Transverse colon (tissue), 4 donors: ENCODE data around the gene EGFL6. TPM values are rescaled to one million over a fixed set of nuclear protein-coding genes. Genes with fewer than 3 reads are reported as not detected.
"Not testable (repeated sequence)": the region's sequence is repeated elsewhere in the genome, so short reads cannot be mapped to it uniquely, and the experiment has no call there.

Experiments used
- DNase-seq: peaks from one replicate; pipeline ENCODE4 v3.0.0-alpha.2; 2019
- H3K27ac ChIP-seq, 4 donors: fragments of 200-600 bp; sonication (generic); 2 replicates each; pipeline ENCODE4 v1.5.1; 2016 to 2018; ENCODE audit warnings: inconsistent platforms in 4 of 4
- H3K27me3 ChIP-seq: fragments of 200-600 bp; sonication (generic); 2 replicates; pipeline ENCODE4 v1.5.1; 2017; ENCODE audit warnings: inconsistent platforms
- H3K36me3 ChIP-seq, 4 donors: fragments of 200-600 bp; sonication (generic); 2 replicates each; pipeline ENCODE4 v1.5.1; 2017 to 2019; ENCODE audit warnings: inconsistent platforms in 4 of 4
- H3K4me1 ChIP-seq, 4 donors: fragments of 200-600 bp; sonication (generic); 2 replicates each; pipeline ENCODE4 v1.5.1; 2017 to 2020; ENCODE audit warnings: inconsistent platforms in 4 of 4
- H3K4me3 ChIP-seq, 4 donors: fragments of 200-600 bp; sonication (generic); 1 replicate in 1 of 4; 2 replicates in 3 of 4; pipeline versions ENCODE4 v1.5.1 to v1.6.1; 2017 to 2019; ENCODE audit warnings: inconsistent platforms in 4 of 4
- H3K9me3 ChIP-seq, 2 donors: fragments of 200-600 bp; sonication (generic); 2 replicates each; pipeline ENCODE4 v1.5.1; 2017 to 2019; ENCODE audit warnings: inconsistent platforms in 2 of 2
- EP300 ChIP-seq: sonication (generic); formaldehyde crosslinking; IDR thresholded peaks from one replicate; pipeline ENCODE4 v1.6.1; 2017; ENCODE audit warnings: antibody characterized with exemption, low read depth
- POLR2A ChIP-seq: fragments of 450-650 bp; IDR thresholded peaks from one replicate; pipeline ENCODE4 v1.6.1; 2016; ENCODE audit warnings: antibody characterized with exemption, mild to moderate bottlenecking, moderate library complexity
- POLR2AphosphoS5 ChIP-seq, 3 donors: sonication (generic); formaldehyde crosslinking; IDR thresholded peaks; one replicate each; pipeline ENCODE4 v1.6.1; 2016; ENCODE audit warnings: antibody characterized with exemption in 3 of 3
- WGBS, 2 donors: methylation state at CpG; one replicate each; pipeline ENCODE4 v1.1.5; 2018; ENCODE audit warnings: low coverage in 1 of 2; 5-methylcytosine and 5-hydroxymethylcytosine counted together
- in situ Hi-C, 4 donors: fragments of 200-750 bp; cut with MboI; loops; one replicate each; pipeline versions ENCODE4 v1.15.0 to v1.15.1; 2017; ENCODE audit warnings: low sequenced_read_pairs in 3 of 4, low pct_ligation_motif_present in 1 of 4, low pct_unique_long_range_greater_than_20kb in 1 of 4
- intact Hi-C: fragments of 100-400 bp; cut with DNase I; formaldehyde crosslinking; loops from one replicate; pipeline ENCODE4 v1.15.1; 2023; ENCODE audit warnings: low total_unique reads
- total RNA-seq, 4 donors: library from RNA; depleted of rRNA; stranded (reverse); fragments of >200 nt; gene quantifications; one replicate each; pipeline ENCODE4 v1.1.0, GENCODE V29; 2016
- TF ChIP-seq, protein P1 (sequence below), 5 experiments: fragments of 200-600 bp in 3 of 5; fragments of 450-650 bp in 2 of 5; sonication (generic) in 3 of 5; IDR thresholded peaks; 1 replicate in 2 of 5; 2 replicates in 3 of 5; pipeline ENCODE4 v1.5.1; 2016 to 2017; ENCODE audit warnings: antibody characterized with exemption in 5 of 5, inconsistent platforms in 3 of 5, mild to moderate bottlenecking in 2 of 5, moderate library complexity in 1 of 5

Gene EGFL6
- total RNA-seq, 4 donors from 2014 or later, result not detected

DNA sequence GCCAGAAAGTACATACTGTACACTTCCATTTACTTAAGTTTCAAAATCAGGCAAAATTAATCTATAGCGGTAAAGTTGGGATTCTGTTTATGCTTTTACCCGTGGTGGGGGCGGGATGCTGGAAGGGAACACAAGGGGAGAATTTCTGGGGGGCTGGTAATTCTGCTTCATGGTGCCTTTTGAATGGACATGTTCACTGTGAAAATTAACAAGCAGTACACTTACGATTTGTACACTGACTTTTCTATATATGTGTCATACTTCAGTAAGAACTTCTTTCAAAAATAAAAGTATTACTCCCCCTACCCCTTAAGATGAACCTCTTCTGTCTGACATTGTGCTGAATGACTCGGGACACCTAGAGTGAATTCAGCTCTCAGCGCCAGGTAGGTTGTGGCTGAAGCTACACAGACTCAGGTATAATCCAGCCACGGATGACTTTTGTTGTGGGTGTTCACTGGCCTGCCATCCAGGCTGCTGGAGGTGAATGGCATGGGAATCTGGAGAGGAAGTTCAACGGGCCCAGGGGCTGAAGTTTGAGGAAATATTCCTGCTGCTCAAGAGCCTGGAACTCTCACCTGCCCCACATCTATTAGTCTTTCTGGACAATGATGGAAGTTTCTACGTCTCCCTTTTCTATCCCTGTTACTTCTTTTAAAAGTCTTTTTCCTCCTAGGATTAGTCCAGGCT, 76.2 kb downstream of the EGFL6 start:
- no peak for DNase-seq
- no peaks in the 10 kb centered on the region for H3K4me1 ChIP-seq
- 57 to 100% methylated on average over 2 to 9 of the region's 9 CpGs for WGBS, 2 donors
- in situ Hi-C loops, result loop anchor here in 1 of 4 donors (25.0 kb wide), 1 partner anchor 133 kb away; no protein-coding TSS in a partner anchor
- H3K36me3 ChIP-seq, result no peaks in the 10 kb centered on the region
- no peak for TF ChIP-seq POLR2AphosphoS5 (IDR thresholded peaks at IDR 0.05)
- TF ChIP-seq, protein P1, sequence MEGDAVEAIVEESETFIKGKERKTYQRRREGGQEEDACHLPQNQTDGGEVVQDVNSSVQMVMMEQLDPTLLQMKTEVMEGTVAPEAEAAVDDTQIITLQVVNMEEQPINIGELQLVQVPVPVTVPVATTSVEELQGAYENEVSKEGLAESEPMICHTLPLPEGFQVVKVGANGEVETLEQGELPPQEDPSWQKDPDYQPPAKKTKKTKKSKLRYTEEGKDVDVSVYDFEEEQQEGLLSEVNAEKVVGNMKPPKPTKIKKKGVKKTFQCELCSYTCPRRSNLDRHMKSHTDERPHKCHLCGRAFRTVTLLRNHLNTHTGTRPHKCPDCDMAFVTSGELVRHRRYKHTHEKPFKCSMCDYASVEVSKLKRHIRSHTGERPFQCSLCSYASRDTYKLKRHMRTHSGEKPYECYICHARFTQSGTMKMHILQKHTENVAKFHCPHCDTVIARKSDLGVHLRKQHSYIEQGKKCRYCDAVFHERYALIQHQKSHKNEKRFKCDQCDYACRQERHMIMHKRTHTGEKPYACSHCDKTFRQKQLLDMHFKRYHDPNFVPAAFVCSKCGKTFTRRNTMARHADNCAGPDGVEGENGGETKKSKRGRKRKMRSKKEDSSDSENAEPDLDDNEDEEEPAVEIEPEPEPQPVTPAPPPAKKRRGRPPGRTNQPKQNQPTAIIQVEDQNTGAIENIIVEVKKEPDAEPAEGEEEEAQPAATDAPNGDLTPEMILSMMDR (IDR thresholded peaks at IDR 0.05), result no peak
- no peak for TF ChIP-seq EP300
- TF ChIP-seq POLR2A, result no peak
- no peaks in the 10 kb centered on the region for H3K27me3 ChIP-seq
- H3K27ac ChIP-seq, result no peak overlapping the region
- no peak overlapping the region for H3K4me3 ChIP-seq
- intact Hi-C loops, result loop anchor here (10.0 kb wide), 1 partner anchor 389 kb away; no protein-coding TSS in a partner anchor
- H3K9me3 ChIP-seq, result no peaks in the 10 kb centered on the region

DNA sequence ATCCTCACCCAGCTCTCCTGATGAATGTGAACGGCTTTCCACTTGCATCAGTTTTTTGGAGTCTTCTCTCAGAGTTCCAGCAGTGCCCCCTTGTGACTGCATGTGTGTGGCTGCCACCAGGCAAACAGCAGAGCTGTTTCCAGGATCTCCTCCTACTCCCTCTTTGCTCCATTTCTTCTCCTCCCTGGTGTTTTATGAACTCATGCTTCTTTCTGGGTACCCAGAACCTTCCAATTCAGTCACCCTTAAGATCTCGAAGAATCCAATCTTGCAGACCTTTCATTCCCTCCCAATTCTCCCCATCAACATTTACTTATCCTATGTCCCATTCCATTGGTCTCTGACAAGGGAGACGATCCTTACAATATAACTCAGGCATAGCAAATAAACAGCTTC, 76.8 kb downstream of the EGFL6 start:
- H3K4me1 ChIP-seq, result no peaks in the 10 kb centered on the region
- DNase-seq, result peak; percentile 66
- TF ChIP-seq POLR2A, result no peak
- TF ChIP-seq, protein P1 (IDR thresholded peaks at IDR 0.05), result peak; percentile 37 to 63 (median 46)
- H3K9me3 ChIP-seq, result no peaks in the 10 kb centered on the region
- intact Hi-C loops, result loop anchor here (10.0 kb wide), 1 partner anchor 389 kb away; no protein-coding TSS in a partner anchor
- no peaks in the 10 kb centered on the region for H3K36me3 ChIP-seq
- no peak overlapping the region for H3K4me3 ChIP-seq
- H3K27ac ChIP-seq, result no peak overlapping the region
- 34% methylated on average over 3 of the region's 3 CpGs; no CpG with 5 or more reads in 1 of the 2 donors for WGBS, 2 donors
- in situ Hi-C loops, result loop anchor here in 1 of 4 donors (25.0 kb wide), 1 partner anchor 134 kb away; no protein-coding TSS in a partner anchor
- no peaks in the 10 kb centered on the region for H3K27me3 ChIP-seq

DNA sequence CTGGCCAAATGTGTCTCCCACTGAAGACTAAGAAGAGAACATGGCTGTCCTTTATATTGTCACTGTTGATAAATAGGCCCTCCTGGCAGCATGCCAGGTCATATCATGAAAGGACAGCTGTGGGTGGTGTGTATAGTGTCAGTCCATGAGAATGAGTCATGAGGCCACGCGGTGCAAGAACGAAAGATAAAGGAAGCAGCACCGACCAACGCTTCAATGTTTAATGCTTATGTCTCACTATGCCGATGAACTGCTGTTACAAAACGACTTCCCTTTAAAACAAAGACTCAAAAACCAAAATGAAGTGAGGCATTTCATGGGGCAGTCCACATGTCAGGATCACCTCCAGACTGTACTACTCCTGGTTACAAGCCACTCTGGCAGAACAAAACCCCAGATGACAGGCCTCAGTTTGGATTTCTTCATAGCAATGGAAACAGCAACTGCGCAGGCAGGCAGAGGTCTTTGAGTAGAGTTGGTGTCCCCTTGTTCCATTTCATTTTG, 78.4 kb downstream of the EGFL6 start:
- no peaks in the 10 kb centered on the region for H3K27me3 ChIP-seq
- no peaks in the 10 kb centered on the region for H3K36me3 ChIP-seq
- H3K4me3 ChIP-seq, result no peak overlapping the region
- intact Hi-C loops, result loop anchor here (10.0 kb wide), 1 partner anchor 387 kb away; no protein-coding TSS in a partner anchor
- no peak for TF ChIP-seq EP300
- TF ChIP-seq POLR2AphosphoS5 (IDR thresholded peaks at IDR 0.05), result peak in 2 of 3 donors; percentile 35 to 37
- 52% methylated on average over 8 of the region's 8 CpGs; no CpG with 5 or more reads in 1 of the 2 donors for WGBS, 2 donors
- peak overlapping the region in 2 of 4 donors; percentile 20 to 28 for H3K27ac ChIP-seq
- peaks cover 0 to 6% (median 3%) of the 10 kb centered on the region in 4 donors for H3K4me1 ChIP-seq
- in situ Hi-C loops, result loop anchor here in 1 of 4 donors (25.0 kb wide), 1 partner anchor 135 kb away; no protein-coding TSS in a partner anchor
- no peaks in the 10 kb centered on the region for H3K9me3 ChIP-seq
- DNase-seq, result peak; percentile 60

DNA sequence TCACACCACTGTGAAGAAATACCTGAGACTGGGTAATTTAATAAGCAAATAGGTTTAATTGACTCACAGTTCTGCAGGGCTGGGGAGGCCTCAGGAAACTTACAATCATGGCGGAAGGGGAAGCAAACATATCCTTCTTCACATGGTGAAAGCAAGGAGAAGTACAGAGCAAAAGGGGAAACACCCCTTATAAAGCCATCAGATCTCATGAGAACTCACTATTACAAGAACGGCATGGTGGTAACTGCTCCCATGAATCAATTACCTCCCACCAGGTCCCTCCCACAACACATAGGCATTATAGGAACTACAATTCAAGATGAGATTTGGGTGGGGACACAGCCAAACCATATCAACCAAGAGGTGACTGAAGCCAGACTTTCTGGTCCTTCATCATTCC, 78.9 kb downstream of the EGFL6 start:
- WGBS, 2 donors, result 80 to 94% methylated on average over 1 to 2 of the region's 2 CpGs
- H3K4me1 ChIP-seq, H3K27me3 ChIP-seq: not testable (repeated sequence)

DNA sequence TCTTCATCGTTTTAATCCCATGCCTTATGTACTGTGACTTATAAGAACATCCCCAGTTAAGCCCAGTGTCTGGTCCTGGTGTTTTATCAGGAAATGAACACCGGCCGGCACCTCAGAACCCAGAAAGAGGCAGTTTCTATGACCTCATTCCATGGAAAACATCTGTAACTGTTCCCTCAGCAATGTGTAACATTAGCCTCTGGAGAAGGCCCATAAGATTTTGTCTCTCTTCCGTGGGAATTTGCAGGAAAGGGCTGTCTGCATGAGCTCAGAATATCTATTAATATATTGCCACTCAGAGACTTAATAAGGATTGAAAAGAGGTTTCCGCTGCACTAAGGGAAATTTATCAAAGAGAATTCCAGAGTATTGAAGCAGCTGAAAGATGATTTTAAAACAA, 80.4 kb downstream of the EGFL6 start:
- Histone ChIP-seq H3K27me3 (no peaks in the 10 kb centered on the region), H3K36me3 (no peaks in the 10 kb centered on the region), H3K4me3 (no peak overlapping the region), H3K27ac (no peak overlapping the region), H3K4me1 (peaks cover 0 to 13% (median 7%) of the 10 kb centered on the region in 4 donors), H3K9me3 (no peaks in the 10 kb centered on the region)
- TF ChIP-seq EP300 (no peak), POLR2A (no peak), POLR2AphosphoS5 (IDR thresholded peaks at IDR 0.05) (no peak)
- TF ChIP-seq, protein P1 (IDR thresholded peaks at IDR 0.05), result no peak
- intact Hi-C loops, result loop anchor here (10.0 kb wide), 1 partner anchor 385 kb away; no protein-coding TSS in a partner anchor
- WGBS, 2 donors, result 64% methylated on average over 5 of the region's 5 CpGs; no CpG with 5 or more reads in 1 of the 2 donors
- no peak for DNase-seq
- in situ Hi-C loops, result loop anchor here (5.0 to 25.0 kb wide), 6 partner anchors 85 to 688 kb away; partner anchors contain the start of genes GEMIN8 (in 2 of the 4), OFD1 (in 1 of the 4) and TRAPPC2 (in 1 of the 4)

More for the DNA sequence above, 78.9 kb downstream of the EGFL6 start:
- DNase-seq, H3K9me3 ChIP-seq, H3K36me3 ChIP-seq, H3K4me3 ChIP-seq: not testable (repeated sequence)
- in situ Hi-C loops (loop anchor here in 1 of 4 donors (25.0 kb wide), 1 partner anchor 136 kb away; no protein-coding TSS in a partner anchor), intact Hi-C loops (loop anchor here (10.0 kb wide), 1 partner anchor 386 kb away; no protein-coding TSS in a partner anchor)
- peak overlapping the region in 1 of 4 donors; percentile 28 for H3K27ac ChIP-seq
